SKM-1 (cell line): ENCODE measurements around the gene DBP.
A peak's percentile ranks its signal among the peaks of the same experiment; 100 is the strongest.

Experiments used
- DNase-seq: peaks from one replicate; lab custom pipeline; 2025; ENCODE audit not compliant: unreplicated experiment; lab: John Stamatoyannopoulos, UW

DBP gene

DNA sequence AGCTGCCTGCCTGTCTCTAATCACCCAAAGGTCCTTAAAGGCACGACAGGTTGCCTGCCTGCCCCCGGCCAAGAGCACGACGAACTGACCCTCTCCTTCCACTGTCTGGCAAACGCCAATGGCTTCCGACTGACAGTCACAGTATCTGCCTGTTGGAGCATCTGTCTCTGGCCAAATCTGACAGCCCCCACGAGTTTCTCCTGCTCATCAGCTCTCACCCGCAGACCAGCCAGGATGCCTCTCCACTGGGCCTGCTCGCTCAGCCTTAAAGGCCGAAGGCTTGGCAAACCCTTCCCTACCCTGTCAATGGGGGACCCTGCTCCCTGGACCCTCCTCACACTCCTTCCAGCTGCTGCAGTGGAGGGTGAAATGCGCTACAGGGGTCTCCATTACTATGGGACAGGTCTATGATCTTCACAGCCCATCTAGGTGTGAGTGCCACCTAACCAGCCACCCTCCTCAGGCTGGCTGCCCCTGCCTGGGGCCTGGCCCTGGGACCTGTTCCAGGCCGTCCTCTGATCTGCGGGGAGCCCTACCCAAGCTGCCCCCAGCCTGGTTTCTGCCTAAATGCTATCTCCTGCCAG is 23.2 kb downstream of the DBP start:
- no peak for DNase-seq

DNA sequence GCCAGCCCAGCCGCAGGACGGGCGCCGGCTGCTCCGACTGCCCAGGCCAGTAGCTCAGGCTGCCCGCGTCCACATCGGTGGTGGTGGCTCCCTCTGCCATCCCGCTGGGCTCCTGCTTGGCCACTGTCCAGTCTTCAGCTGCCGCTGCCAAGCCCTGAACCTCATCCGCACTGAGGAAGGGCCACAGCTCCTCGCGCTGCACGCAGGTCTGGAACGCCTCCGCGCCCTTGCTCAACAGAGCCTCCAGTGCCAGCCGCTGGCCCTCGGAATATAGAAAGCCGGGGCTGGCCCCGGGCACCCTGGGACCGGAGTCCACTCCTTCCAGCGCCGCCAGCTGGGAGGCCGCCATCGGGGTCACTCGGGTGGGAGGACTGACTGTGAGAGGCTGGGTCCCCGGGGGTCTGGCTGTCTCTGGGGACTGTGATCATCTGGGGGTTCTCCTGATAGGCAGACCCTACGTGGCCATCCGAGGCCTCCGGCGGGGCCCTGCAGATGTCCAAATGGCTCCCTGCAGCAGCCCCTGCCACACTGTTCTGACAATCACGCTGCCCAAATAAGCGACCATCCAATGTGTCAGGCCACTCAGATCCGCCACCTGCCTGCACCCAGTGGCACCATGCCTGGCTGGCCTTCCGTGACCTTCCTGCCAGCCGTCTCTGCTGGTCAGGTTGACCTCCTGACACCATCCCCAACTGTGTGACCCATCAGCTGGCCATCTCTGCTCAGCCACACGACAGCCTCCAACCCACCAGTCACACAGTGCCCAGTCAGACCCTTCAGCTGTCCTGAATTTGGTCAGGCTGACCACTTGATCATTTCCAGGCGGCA is 23.9 kb downstream of the DBP start:
- no peak for DNase-seq

DNA sequence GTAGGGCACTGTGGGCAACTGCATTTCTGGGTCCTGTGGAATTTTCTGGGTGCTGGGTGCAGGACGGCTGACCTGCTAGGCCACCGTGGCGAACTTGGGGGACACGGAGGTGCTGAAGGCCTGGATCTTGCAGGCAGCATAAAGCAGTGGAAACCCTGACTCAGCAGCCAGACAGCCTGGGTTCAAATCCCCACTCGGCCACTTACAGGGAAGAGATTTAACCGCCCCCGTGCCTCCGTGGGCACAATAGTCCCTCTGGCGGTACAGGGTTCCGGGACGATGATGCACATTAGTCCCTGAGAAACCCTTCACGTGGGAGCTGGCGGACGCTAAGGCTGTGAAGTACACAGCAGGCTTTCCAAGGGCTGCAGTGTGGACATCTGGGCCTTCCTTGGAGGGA is 25.3 kb downstream of the DBP start:
- no peak for DNase-seq

DNA sequence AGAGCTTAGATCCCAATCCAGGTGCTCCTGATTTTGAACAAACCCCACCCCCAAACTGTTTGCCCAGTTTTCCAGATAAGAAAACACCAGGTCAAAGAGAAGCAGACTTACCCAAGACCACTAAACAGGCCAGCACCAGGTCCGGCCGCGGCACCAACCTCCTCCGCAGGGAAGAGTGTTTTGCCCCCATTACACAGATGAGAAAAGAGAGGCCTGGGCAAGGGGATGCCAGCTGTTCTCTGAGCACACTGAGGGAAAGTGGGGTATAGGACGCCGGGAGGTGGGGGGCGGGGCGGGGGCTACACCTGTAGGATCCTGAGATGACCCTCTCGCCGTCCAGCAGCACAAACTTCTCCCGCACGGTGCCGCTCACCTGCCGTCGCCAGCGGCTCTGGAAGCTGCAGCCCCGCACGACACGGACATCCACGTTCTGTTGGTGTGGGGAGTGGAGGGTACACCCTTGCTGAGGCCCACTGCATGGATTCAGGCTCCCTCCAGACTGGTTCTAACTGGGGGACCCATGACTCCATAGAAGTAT is 27.5 kb downstream of the DBP start:
- no peak for DNase-seq

DNA sequence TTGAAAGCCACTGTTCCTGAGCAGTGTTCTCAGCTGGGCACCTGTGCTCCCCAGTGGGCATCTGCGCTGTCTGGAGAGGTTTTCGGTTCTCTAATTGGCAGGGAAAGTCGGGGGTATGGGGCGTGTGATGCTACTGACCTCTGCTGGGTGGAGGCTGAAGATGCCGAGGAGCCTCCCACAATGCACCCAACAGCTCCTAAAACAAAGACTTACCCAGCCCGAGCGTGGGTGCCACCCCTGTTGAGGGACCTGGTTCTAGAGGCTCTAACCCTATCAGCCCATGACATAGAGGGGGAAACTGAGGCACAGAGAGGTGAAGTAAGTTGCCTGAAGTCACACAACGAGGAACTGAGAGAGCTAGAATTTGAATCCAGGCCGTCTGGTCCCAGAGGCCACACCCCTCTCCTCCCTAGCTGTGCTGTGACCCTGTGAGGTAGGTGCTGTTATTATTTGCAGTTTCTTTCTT is 28.3 kb downstream of the DBP start:
- DNase-seq: peak; percentile 37

DNA sequence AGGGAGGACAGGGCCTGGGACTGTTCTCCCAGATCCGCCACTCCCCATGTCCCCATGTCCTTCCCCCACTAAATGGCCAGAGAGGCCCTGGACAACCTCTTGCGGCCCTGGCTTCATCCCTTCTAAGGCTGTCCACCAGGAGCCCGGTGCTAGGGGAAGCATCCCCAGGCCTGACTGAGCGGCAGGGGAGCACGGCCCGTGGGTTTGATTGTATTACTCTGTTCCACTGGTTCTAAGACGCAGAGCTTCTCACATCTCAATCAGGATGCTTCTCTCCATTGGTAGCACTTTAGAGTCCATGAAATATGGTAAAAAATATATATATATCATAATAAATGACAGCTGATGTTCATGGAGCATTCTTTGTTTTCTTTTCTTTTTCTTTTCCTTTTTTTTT is 29.8 kb downstream of the DBP start:
- DNase-seq: no peak

DNA sequence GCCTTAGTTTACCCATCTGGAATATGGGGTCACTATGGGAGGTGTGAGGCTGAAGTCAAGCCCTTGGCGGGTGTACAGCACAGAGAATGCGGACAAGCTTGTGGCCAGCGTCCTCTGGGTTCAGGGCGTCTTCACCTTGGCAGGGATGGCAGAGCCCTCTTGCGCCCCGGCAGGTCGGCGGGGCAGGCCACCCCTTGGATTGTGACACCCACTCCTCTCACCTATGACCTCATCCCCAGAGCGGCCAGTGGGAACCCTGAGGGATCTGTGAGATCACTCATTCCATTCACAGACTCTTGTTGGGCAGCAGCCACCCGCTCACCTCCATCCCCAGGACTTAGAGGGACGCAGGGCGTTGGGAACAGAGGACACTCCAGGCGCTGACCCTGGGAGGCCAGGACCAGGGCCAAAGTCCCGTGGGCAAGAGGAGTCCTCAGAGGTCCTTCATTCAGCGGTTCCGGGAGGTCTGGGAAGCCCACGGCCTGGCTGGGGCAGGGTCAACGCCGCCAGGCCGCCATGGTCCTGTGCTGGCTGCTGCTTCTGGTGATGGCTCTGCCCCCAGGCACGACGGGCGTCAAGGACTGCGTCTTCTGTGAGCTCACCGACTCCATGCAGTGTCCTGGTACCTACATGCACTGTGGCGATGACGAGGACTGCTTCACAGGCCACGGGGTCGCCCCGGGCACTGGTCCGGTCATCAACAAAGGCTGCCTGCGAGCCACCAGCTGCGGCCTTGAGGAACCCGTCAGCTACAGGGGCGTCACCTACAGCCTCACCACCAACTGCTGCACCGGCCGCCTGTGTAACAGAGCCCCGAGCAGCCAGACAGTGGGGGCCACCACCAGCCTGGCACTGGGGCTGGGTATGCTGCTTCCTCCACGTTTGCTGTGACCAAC is 30.5 kb downstream of the DBP start, which contains the start of gene SPACA4:
SPACA4 (plus strand) TSS at position 280 of the 896 bp plus-strand sequence; CDS start at position 517, 237 bp downstream.
- DNase-seq: no peak

DNA sequence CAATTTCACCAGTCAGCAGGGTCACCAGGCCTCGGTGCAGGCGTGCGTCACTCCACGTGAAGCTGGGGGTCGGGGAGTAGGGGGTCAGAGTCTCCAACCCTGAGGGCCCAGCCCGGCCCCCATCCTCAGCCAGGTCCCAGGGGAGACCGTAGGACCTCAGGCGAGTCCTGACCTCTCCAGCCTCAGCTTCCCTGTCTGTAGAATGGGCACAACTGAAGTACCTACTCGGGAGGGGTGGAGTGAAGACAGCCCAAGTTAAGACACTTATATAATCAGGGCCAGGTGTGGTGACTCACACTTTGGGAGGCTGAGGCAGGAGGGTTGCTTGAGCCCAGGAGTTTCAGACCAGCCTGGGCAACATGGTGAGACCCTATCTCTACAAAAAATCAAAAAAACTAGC is 33.3 kb downstream of the DBP start:
- no peak for DNase-seq

DNA sequence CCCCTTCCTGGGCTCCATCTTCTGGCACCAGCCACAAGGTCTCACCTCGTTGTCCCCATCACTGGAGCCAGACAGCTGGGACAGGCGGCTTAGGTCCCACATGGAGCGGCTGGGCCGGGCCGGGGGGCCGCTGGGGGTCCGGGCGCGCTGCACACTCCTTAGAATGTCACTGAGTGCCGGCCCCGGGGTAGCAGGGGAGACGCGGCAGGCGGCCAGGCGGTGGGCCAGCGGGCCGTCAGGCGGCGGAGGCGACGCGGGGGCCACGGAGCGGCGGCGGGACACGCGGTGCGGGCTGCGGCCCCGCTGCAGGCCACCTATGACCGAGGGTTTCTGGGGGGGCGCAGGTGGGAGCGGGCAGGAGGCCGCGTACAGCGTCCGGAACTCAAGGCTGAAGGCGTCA is 33.7 kb downstream of the DBP start:
- DNase-seq: no peak

DNA sequence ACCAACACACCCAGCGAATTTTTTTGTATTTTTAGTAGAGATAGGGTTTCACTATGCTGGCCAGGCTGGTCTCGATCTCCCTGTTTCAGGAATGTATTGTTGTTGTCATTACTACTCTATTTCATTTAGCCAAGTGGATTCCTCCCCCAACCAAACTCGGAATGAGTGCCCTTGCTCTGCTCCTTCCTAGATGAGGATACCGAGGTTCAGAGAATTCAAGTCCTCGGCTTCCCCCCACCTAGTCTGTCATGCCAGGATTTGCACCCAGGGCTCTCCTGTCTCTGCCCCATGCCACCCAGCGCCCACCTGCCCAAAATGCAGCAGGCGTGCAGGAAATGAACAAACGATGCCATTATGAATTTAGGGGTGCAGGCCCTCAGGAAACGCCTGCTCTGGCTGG is 34.2 kb downstream of the DBP start:
- DNase-seq: no peak

DNA sequence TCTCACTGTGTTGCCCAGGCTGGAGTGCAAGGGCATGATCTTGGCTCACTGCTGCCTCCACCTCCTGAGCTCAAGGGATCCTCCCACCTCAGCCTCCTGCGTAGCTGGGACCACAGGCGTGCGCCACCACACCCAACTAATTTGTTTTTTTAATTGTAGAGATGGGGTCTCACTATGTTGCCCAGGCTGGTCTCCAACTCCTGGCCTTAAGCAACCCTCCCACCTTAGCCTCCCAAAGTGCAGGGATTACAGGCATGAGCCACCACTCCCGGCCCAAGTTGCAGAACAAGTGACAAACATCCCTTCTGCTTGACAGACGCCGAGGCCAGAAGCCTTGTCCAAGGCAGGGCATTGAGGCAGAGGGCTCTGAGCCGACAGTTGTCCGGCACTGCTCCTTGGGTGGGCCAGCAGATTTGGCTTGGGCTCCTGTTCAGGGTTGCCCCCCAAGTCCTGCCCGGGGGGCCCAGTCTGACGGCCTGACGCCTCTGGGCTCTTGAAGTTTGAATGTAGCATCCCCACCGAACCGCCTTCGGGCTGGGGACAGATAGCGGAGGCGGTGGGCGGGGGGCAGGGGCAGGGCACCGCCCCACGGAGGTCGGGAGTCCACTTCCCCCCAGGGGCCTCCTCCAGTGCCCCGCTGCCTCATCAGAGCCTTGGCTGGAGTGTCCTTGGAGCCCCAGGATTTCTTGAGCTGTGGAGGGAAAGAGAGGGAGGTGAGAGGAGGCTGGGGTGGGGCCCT is 36.3 kb downstream of the DBP start:
- DNase-seq: no peak

DNA sequence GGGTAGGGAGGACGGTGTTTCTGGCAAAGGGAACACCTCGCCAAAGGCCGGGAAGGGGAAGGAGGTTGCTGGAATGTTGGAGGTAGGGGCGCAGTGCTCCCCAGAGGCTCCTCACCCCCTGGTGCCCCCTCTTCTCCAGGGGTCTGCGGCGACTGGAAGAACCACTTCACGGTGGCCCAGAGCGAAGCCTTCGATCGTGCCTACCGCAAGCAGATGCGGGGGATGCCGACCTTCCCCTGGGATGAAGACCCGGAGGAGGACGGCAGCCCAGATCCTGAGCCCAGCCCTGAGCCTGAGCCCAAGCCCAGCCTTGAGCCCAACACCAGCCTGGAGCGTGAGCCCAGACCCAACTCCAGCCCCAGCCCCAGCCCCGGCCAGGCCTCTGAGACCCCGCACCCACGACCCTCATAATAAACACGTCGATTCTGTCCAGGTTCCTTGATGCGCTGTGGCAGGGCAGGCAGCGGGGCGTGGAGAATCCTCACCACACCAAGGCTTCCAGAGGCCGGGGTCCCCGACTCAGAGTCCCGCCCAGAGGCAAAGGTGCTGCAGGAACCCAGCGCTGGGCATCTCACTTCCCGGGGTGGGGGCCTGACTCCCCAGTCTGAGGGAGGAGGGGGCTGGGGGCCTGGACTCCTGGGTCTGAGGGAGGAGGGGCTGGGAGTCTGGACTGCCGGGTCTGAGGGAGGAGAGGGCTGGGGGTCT is 38.0 kb downstream of the DBP start:
- DNase-seq: no peak

DNA sequence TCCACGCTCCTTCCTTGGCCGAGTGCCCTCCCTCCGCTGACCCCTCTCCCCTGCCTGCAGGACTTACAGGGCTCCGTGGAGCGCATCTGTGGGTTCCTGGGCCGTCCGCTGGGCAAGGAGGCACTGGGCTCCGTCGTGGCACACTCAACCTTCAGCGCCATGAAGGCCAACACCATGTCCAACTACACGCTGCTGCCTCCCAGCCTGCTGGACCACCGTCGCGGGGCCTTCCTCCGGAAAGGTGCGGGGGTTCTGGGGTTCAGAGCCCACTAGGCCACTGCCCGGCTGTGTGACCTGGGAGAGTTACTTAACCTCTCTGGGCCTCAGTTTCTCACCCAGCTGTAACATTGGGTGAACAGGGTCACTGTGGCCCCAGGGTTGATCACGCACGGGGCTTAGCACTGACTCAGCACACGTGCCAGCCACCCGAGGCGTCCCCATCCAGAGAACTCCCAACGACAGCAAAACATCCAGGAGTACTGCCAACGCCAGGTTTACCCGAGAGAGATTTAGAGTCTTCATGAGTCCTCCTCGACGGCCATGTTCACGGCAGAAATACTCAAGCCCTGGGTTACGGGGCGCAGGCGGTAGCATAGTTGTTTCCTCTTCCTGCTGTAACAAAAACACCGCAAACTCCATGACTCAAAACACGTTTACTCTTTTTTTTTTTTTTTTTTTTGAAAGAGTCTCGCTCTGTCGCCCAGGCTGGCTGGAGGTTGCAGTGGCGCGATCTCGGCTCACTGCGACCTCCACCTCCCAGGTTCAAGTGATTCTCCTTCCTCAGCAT is 40.3 kb downstream of the DBP start:
- no peak for DNase-seq

DNA sequence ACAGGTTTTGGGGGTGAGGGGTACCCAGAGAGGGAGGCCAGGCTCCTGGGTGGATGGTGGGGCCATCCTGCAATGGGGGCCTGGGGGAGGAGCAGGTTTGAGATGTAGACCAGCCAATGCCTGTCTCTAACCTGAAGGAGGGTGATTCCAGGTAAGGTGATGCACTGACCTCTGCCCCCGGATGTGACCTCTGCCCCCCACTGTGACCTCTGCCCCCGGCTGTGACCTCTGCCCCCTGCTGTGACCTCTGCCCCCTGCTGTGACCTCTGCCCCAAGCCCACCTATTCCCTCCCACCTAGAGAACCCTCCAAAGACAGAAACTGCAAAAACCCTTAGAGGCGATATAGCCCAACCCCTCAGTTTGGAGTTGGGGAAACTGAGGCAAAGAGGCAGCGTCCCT is 40.9 kb downstream of the DBP start:
- no peak for DNase-seq

DNA sequence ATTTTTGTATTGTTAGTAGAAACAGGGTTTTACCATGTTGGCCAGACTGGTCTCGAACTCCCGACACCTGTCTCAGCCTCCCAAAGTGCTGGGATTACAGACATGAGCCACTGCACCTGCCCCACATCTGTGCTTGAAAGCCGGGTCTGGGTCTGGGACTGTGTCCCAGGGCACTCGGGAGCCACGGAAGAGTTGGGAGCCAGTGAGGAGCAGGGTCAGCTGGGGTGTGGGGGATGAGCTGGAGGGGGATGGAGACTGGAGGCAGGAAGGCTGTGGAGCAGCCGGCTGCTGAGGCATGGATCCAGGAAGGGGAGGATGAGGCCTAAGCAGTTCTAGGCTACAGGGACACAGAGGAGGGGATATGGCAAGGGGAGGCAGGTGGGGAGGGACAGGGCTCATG is 41.3 kb downstream of the DBP start:
- no peak for DNase-seq

DNA sequence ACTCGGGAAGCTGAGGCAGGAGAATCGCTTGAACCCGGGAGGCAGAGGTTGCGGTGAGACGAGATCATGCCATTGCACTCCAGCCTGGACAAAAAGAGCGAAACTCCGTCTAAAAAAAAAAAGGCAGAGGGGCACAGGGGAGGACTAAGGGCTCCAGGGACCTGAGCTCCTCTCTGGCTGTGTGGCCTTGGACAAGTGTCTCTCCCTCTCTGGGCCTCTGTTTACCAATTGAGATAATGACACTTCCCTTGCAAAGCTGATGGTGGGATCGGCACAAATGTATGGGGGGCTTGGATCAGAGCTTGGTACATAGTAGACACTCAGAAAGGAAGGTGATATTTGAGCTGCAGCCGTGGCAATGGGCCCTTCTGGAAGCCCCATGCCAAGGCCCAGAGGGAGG is 42.0 kb downstream of the DBP start:
- DNase-seq: no peak

DNA sequence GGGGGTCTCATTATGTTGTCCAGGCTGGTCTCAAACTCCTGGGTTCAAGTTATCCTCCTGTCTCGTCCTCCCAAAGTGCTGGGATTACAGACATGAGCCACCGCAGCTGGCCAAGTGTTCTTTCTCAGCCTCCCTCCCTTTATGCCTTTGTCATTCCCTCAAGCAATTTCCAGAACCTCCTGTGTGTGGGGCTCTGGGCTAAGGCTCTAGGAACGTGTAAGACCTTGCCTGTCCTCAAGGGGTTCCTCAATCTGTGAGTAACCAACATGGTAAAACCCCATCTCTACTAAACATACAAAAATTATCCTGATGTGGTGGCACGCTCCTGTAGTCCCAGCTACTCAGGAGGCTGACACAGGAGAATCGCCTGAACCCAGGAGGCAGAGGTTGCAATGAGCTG is 46.2 kb downstream of the DBP start:
- peak; percentile 3 for DNase-seq

DNA sequence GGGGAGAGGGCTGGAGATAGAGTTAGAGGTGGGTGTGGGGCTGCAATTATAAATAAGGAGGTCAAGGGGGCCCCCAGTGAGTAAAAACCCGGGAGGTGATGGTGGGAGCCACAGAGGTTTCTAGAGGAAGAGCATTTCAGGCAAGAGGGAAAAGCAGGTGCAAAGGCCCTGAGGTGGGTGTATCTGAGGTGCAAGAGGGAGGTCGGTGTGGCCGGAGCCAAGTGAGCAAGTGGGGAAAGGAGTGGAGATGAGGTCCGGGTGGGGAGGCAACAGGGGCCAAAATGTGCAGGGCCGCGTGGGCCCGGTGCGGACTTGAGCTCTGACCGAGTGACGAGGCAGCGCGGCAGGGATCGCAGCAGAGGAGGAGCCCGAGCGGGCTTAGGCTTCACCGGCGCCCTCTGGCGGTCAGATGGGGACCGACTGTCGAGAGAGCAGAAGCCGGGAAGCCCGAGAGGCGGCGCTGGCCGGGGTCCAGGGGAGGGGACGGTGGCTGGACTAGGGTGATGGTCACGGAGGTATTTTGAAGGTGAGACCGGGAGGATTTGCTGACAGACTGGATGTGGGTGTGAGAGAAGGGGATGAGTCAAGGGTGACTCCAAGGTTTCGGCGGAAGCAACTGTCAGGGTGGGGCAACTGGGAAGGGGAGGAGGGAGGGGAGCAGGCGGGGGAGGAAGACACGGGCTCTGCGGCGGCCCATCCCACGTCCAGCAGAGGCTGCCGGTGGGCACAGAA is 48.3 kb downstream of the DBP start:
- DNase-seq: peak; percentile 32

DNA sequence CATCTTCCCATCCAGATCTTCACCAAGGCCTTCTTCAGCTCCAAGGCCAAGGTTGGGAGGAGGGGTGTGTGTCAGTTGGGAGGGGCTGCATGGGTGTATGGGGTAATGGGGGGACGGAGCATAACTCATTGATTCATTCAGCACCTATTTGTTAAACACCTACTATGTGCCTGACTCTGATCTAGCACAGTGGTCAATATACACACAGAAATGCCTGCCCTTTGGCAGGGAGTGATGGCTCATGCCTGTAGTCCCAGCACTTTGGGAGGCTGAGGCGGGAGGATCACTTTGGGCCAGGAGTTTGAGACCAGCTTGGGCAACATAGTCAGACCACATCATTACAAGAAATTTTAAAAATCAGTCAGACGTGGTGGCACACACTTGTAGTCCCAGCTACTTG is 49.8 kb downstream of the DBP start:
- no peak for DNase-seq
